Measurements from ENCODE around the gene CDK11A. TPM values are rescaled to one million over a fixed set of nuclear protein-coding genes. Genes with fewer than 3 reads are reported as not detected.
"Not testable (repeated sequence)": the region's sequence is repeated elsewhere in the genome, so short reads cannot be mapped to it uniquely, and the experiment has no call there.

The CDK11A gene
- total RNA-seq, 4 donors from 2014 or later: 18.2 to 46.9 (median 31.4) TPM

DNA sequence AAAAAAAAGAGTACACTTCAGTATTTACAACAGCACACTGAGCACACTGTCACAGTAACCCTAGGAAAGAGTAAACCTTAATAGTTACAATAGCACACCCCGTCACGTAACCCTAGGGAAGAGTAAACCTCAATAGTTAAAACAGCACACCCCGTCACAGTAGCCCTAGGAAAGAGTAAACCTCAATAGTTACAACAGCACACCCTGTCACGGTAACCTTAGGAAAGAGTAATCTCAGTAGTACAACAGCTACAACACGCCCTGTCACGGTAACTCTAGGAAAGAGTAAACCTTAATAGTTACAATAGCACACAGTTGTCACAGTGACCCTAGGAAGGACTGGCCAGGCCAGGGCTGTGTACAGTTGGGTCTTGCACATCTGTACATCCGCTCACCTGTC, 3.0 kb downstream of the CDK11A start:
- TF ChIP-seq CTCF (IDR thresholded peaks at IDR 0.05) (no peak), POLR2AphosphoS5 (IDR thresholded peaks at IDR 0.05) (no peak), POLR2A (IDR thresholded peaks at IDR 0.05; ENCODE audit: low read depth) (no peak), EP300 (IDR thresholded peaks at IDR 0.05) (no peak)
- Histone ChIP-seq H3K4me1 (peaks cover 0 to 4% (median 3%) of the 10 kb centered on the region in 4 donors), H3K36me3 (peaks cover 3 to 43% (median 33%) of the 10 kb centered on the region in 4 donors), H3K4me3 (no peak overlapping the region), H3K9me3 (no peaks in the 10 kb centered on the region), H3K27ac (replicated peaks in 1 of 4) (no peak overlapping the region), H3K27me3 (no peaks in the 10 kb centered on the region)
- DNase-seq (ENCODE audit: extremely low spot score): no peak
- 74% methylated on average over 7 of the region's 7 CpGs for WGBS
- intact Hi-C loops (cut with DNase I): no loop called here

- H3K36me3 ChIP-seq: peaks cover 10 to 47% (median 27%) of the 10 kb centered on the region in 4 donors
- DNase-seq (ENCODE audit: extremely low spot score); H3K27ac ChIP-seq (replicated peaks in 1 of 4); H3K4me3 ChIP-seq; H3K9me3 ChIP-seq; intact Hi-C loops (cut with DNase I); H3K27me3 ChIP-seq; H3K4me1 ChIP-seq: not testable (repeated sequence)
- whole genome bisulfite sequencing: no CpG with 5 or more reads among the region's 18 CpGs
Measured at GRCh38 chr1:1715109-1715883, 8.9 kb downstream of the CDK11A start.

DNA sequence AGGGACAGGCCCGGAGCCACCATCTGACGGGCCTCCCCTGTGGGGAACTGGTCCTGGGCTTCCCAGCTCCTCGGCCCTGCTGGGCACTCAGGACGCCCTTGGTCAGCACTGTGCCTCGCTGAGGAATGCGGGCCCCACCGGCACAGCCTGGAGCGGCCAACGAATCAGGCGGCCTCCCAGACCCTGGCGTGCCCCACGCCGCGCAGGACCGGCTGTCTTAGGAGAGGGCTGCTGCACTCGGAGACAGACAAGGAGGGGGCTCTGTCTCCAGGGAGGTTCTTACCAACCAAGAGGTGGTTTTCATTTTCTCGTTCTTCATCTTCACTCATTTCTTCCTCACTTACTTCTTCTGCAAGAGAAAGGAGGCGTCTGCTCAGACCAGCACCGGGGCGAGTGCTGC, 16.3 kb downstream of the CDK11A start:
- WGBS: no CpG with 5 or more reads among the region's 20 CpGs
- H3K4me1 ChIP-seq; H3K27me3 ChIP-seq; intact Hi-C loops (cut with DNase I); H3K4me3 ChIP-seq; DNase-seq (ENCODE audit: extremely low spot score); H3K9me3 ChIP-seq; H3K27ac ChIP-seq (replicated peaks in 1 of 4): not testable (repeated sequence)
- peaks cover 17 to 44% (median 35%) of the 10 kb centered on the region in 4 donors for H3K36me3 ChIP-seq

DNA sequence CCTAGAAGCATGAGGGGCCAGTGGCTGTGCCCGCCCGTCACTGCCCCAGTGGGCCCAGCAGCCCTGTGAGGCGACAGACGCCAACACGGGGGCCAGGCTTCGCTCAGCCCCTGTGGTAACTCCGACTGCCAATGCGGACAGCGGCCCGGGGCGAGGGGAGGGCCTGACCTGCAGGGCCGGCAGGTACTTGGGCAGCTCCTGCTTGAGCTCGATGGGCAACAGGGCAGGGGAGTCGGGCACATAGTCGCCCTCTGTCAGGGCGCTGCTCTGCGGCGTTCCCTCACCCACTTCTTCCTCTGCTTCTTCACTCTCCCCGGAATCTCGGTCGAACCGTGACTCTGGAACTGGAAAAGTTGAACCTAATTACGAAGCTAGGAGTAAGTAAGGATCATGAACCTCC, 16.9 kb downstream of the CDK11A start:
- H3K27me3 ChIP-seq; H3K27ac ChIP-seq (replicated peaks in 1 of 4); H3K4me3 ChIP-seq; H3K4me1 ChIP-seq; DNase-seq (ENCODE audit: extremely low spot score); H3K9me3 ChIP-seq; intact Hi-C loops (cut with DNase I): not testable (repeated sequence)
- WGBS: no CpG with 5 or more reads among the region's 23 CpGs
- H3K36me3 ChIP-seq: peaks cover 17 to 44% (median 35%) of the 10 kb centered on the region in 4 donors

- no CpG with 5 or more reads among the region's 10 CpGs for WGBS
- H3K27ac ChIP-seq (replicated peaks in 1 of 4); H3K4me1 ChIP-seq; H3K4me3 ChIP-seq; intact Hi-C loops (cut with DNase I); H3K27me3 ChIP-seq; H3K9me3 ChIP-seq; DNase-seq (ENCODE audit: extremely low spot score): not testable (repeated sequence)
- peaks cover 17 to 44% (median 35%) of the 10 kb centered on the region in 4 donors for H3K36me3 ChIP-seq
Measured at GRCh38 chr1:1705623-1706022, 18.5 kb downstream of the CDK11A start.

- H3K4me3 ChIP-seq; H3K27me3 ChIP-seq; H3K9me3 ChIP-seq; DNase-seq (ENCODE audit: extremely low spot score); H3K4me1 ChIP-seq; H3K27ac ChIP-seq (replicated peaks in 1 of 4); intact Hi-C loops (cut with DNase I): not testable (repeated sequence)
- peaks cover 17 to 44% (median 35%) of the 10 kb centered on the region in 4 donors for H3K36me3 ChIP-seq
- 100% methylated on average over 1 of the region's 27 CpGs for WGBS
Measured at GRCh38 chr1:1704284-1704957, 19.7 kb downstream of the CDK11A start.

GRCh38 chr1:1703796-1704195, 20.4 kb downstream of the CDK11A start:
- H3K27me3 ChIP-seq: no peaks in the 10 kb centered on the region
- intact Hi-C loops (cut with DNase I): no loop called here
- peaks cover 17 to 44% (median 35%) of the 10 kb centered on the region in 4 donors for H3K36me3 ChIP-seq
- 96% methylated on average over 15 of the region's 22 CpGs for WGBS
- no peak overlapping the region for H3K4me3 ChIP-seq
- H3K4me1 ChIP-seq: no peaks in the 10 kb centered on the region
- H3K27ac ChIP-seq (replicated peaks in 1 of 4): no peak overlapping the region
- no peak for TF ChIP-seq POLR2AphosphoS5 (IDR thresholded peaks at IDR 0.05)
- TF ChIP-seq POLR2A (IDR thresholded peaks at IDR 0.05; ENCODE audit: low read depth): no peak
- no peak for TF ChIP-seq CTCF (IDR thresholded peaks at IDR 0.05)
- TF ChIP-seq EP300 (IDR thresholded peaks at IDR 0.05): no peak
- no peaks in the 10 kb centered on the region for H3K9me3 ChIP-seq
- DNase-seq (ENCODE audit: extremely low spot score): no peak

GRCh38 chr1:1702506-1702905, 21.7 kb downstream of the CDK11A start:
- intact Hi-C loops (cut with DNase I); H3K27ac ChIP-seq (replicated peaks in 1 of 4); H3K4me3 ChIP-seq; H3K9me3 ChIP-seq; H3K4me1 ChIP-seq; DNase-seq (ENCODE audit: extremely low spot score); H3K27me3 ChIP-seq: not testable (repeated sequence)
- peaks cover 17 to 33% (median 29%) of the 10 kb centered on the region in 4 donors for H3K36me3 ChIP-seq
- 75% methylated on average over 10 of the region's 18 CpGs for WGBS

- H3K4me1 ChIP-seq; intact Hi-C loops (cut with DNase I); DNase-seq (ENCODE audit: extremely low spot score); H3K9me3 ChIP-seq; H3K27me3 ChIP-seq; H3K27ac ChIP-seq (replicated peaks in 1 of 4); H3K4me3 ChIP-seq: not testable (repeated sequence)
- peaks cover 12 to 17% (median 17%) of the 10 kb centered on the region in 4 donors for H3K36me3 ChIP-seq
- no CpG with 5 or more reads among the region's 33 CpGs for WGBS
Measured at GRCh38 chr1:1700557-1700956, 23.6 kb downstream of the CDK11A start.

- no CpG with 5 or more reads among the region's 45 CpGs for WGBS
- DNase-seq (ENCODE audit: extremely low spot score); intact Hi-C loops (cut with DNase I): not testable (repeated sequence)
Measured at GRCh38 chr1:1700067-1700466, 24.1 kb downstream of the CDK11A start.

More at GRCh38 chr1:1700067-1700466, 24.1 kb downstream of the CDK11A start:
- H3K27ac ChIP-seq (replicated peaks in 1 of 4); H3K9me3 ChIP-seq; H3K4me3 ChIP-seq; H3K4me1 ChIP-seq; H3K27me3 ChIP-seq: not testable (repeated sequence)
- peaks cover 12 to 17% (median 17%) of the 10 kb centered on the region in 4 donors for H3K36me3 ChIP-seq

Data from esophagus muscularis mucosa (tissue), 4 donors.